Endothelial cell of umbilical vein (primary cell): Measurements from ENCODE around the gene THSD8.

Experiments used
- FOS ChIP-seq: IDR thresholded peaks from 2 replicates; pipeline ENCODE4 v1.6.1; 2011; ENCODE audit warnings: mild to moderate bottlenecking, low read length, moderate library complexity, borderline replicate concordance; ENCODE audit not compliant: insufficient read depth
- GATA2 ChIP-seq: IDR thresholded peaks from 2 replicates; pipeline ENCODE4 v1.7.0; 2011; ENCODE audit warnings: low read depth, mild to moderate bottlenecking, moderate library complexity, mixed read lengths, low read length; ENCODE audit not compliant: insufficient read length, insufficient read depth
- JUN ChIP-seq: IDR thresholded peaks from 2 replicates; pipeline ENCODE4 v1.6.1; 2011; ENCODE audit warnings: borderline replicate concordance, low read depth; ENCODE audit not compliant: insufficient read length, insufficient read depth

DNA sequence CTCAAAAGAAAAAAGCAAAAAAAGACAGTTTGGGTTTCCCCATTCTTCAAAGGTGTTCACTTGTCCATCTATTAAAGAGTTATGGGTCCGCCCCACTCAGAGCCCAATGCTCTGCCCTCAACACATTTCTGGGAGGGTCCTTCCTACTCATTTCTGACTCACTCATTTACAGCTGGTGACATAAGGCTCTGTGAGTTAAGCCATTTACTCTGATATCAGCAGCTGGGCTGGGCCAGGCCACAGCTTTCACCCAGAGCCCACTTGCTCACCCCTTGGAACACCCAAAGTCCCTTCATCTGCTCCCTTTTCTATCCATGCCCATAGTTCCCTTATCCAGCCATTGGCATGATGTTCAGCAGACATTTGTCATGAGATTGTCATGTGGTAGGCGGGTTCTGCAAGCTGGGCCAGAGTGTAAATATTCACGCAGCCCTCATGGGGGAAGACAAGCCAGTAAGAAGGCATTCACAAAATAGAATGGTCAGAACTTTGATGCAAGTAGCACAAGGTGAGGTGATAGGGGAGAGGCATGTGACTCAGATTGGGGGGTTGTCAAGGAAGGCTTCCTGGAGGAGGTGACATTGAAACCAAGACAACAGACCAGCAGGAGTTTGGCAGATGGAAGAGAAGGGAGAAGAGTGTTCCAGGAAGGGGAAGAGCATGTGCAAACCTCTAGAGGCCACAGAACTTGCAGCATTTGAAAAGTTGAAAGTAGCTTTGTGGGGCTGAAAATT lies 42.3 kb downstream of the THSD8 start:
- no peak for TF ChIP-seq JUN
- no peak for TF ChIP-seq GATA2
- no peak for TF ChIP-seq FOS
